G401 (cell line): ENCODE results near the gene CAPN15. TPM values are rescaled to one million over a fixed set of nuclear protein-coding genes. Genes with fewer than 3 reads are reported as not detected.

Source experiments
- DNase-seq: peaks from one replicate; pipeline ENCODE4 v3.0.0-alpha.2; 2015; ENCODE audit warnings: low spot score
- in situ Hi-C: cut with HindIII; loops from 2 replicates; pipeline ENCODE4 v1.10.0; 2016; ENCODE audit warnings: low sequenced_read_pairs, mixed read lengths
- total RNA-seq: library from RNA; depleted of rRNA; stranded (reverse); fragments of >200 nt; shearing (Covaris generic); gene quantifications from 2 replicates; pipeline ENCODE4 v1.2.3, GENCODE V29; 2014

Gene CAPN15
- total RNA-seq, 1 experiment from 2014 or later = 38.8 TPM

DNA sequence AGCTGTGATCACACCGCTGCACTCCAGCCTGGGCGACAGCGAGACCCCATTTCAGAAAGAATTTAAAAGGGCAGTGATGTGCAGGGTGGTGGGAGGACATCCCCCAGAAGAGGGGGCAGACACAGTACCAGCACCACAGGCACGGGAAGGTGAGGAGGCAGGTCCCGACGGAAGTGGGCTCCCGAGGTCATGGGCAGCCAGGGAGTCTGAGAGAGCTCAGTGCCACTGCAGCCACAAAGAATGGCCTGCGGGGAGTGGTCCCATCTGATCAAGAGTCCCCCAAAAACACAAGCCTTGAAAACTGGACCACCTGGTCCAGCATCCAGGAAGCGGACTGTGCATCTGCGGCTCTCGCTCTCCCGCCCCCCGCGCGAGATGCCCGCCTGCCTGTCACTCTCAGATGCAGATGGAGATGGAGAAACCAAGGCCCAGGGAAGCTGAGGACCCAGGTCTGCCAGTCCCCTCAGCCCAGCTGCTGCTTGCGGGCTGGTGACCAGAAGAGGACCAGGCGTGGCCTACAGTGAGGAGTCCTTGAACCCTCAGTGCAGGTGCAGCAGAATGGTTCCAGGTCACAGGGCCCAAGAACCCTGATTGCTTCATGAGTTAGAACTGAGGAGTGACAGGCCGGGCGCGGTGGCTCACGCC, 4.3 kb upstream of the CAPN15 start:
- in situ Hi-C loops = no loop called here

DNA sequence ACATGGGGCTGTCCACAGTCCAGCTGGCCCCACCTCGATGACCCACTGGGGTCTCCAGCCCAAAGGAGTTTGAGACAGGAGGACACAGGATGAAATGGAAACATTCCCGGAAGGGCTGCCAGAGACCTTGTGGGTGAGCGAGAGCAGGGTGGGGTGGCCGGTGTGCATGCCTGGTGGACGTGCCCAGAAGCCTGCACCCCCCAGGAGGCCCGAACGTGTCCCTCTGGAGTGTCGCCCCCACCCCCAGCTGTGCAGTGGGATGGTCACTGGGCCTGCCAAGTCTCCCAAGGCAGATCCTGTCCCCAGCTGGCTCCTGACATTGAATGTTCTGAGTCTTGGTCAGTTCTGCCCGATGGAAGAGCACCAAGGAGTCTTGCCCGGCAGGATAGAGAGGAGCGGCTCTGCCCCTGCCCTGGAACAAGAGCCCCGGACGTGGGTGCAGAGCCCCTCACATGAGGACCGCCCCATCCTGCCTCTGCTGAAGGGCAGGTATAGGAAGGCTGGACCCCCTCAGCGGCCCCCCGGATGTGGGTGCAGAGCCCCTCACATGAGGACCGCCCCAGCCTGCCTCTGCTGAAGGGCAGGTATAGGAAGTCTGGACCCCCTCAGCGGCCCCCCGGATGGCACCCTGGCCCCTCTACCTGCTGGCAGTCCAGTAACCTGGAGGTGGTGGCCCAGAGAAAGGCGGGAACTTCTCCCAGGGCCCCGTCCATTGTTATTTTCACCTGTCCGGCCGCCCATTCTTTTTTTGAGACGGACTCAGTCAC, 3.1 kb upstream of the CAPN15 start:
- in situ Hi-C loops = no loop called here
- no peak for DNase-seq

More for the DNA sequence above, 4.3 kb upstream of the CAPN15 start:
- DNase-seq = no peak

DNA sequence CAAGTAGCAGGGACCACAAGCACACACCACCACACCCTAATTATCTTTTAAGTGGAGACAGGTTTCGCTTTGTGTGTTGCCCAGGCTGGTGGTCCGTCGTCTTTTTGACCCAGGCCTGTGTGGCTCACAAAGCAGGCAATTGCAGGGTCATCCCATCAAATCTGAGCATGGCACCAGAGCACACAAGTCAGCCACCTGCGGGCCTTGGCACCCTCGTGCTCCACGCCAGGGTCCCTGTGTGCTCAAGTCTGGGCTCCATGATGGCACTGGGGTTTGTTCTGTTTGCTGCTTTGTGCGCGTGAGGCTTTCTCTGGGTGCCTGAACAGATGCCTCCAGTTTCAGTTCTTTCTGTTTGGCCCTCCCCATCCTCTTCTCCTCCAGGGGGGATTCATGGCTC, 2.4 kb upstream of the CAPN15 start:
- in situ Hi-C loops = no loop called here
- DNase-seq = no peak

DNA sequence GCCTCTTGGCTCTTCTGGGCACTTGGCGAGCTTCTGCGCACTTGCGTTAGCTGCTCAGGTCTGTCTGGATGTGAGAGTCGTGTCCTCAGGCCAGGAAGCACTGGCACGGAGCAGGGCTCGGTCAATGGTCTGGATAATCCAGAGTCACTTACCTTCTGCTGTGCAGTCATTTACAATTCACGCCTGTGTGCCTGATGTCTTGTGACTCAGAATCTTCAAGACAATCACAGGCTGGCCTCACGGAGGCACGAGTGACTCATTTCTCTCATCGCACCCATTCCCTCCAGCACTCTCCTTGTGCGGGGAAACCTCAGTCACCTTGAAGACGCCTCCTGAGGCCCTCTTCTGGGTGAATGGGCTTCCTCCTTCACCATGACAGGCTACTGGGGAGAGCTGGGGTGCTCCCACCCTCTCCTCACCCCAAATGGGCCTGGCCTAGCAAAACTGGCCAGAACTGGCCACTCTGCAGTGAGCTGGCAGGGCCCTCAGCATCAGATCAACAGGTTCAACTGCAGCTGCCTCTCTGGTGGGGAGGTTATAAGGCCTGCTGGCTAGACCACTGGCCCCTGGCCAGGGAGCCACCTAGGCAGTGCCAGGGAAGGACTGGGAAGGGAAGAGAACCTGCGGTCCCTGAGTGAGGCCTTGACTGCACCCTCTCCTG, 1.9 kb upstream of the CAPN15 start:
- peak; percentile 47 for DNase-seq
- in situ Hi-C loops = no loop called here

DNA sequence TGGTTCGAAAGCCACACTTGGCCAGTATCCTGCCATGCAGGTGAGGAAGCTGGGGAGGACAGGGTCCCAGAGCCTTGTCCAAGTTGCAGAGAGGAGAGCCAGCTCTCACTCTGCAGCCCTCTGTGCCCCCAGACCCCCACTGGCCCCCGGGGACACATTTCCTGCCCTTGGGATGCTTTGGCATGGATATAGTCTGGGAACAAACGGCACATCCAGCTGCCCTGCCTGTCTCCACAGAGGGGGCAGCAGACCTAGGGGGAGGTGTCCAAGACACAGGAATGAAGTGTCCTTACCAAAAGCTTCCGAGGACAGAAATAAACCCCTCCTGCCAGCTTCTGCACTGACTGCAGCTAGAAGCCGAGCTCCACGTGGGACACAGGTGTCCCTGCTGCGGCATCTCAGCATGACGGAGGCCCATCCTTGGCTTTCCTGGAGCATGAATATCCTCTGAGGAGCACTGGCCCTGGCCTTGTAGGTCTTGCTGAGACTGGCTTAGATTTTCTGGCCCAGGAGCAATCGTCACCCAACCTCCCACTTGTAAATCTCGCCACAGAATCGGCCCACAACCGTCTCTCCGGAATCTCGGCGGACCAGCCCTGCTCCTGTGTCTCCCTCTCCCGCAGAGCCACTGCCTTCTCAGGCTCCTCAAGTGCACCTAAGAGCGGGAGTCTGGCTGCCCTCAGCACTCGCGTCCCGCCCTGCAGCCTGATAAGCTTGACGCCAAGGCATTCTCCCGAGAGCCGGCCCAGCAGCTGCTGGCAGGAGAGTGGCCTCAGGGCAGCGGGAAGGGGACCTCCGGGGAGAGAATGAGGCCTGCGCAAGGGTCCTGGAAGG, 1.1 kb upstream of the CAPN15 start:
- in situ Hi-C loops = no loop called here
- DNase-seq = peak; percentile 29

DNA sequence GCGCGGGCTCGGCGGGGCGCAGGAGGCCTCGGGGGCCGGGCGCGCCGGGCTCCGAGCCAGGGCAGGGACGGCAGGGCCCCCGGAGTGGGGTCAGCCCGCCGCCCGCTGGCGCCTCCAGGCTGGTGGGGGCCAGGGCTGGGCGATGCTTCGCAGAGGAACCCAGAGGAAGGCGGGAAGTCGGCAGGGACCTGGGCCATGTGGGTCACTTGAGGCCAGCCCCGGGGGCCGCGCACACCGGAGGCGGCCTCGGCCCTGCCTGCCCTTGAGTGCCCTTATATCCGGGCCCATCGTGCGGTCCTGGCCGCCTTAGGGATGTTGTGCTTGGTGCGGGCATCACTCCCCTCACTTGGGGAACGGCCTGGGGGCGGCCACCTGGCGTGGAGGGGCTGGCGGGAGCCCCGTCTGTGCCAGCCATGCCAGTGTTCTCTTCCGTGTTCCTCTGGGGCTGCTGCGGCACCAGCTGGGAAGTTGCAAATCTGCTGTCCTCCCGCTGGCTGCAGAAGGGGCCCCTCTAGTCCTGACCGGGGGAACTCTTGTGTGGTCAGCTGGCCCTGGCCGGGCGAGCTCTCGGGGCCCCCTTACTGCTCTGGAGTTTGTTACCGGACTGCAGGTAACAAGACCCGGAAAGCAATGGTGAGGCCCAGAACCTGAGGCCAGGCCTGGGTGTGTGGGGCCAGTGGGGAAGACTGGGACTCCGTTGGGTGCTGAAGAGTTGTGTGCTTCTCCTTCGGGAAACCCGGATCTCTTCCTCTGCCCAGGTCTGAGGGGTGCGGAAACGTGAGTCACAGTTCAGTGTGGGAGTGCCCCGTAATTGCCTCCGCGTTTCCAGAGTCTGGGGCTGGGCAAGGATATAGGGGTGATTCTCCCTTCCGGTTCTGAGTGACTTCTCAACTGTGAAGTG, 849 bp downstream of the CAPN15 start:
- in situ Hi-C loops = no loop called here
- no peak for DNase-seq

DNA sequence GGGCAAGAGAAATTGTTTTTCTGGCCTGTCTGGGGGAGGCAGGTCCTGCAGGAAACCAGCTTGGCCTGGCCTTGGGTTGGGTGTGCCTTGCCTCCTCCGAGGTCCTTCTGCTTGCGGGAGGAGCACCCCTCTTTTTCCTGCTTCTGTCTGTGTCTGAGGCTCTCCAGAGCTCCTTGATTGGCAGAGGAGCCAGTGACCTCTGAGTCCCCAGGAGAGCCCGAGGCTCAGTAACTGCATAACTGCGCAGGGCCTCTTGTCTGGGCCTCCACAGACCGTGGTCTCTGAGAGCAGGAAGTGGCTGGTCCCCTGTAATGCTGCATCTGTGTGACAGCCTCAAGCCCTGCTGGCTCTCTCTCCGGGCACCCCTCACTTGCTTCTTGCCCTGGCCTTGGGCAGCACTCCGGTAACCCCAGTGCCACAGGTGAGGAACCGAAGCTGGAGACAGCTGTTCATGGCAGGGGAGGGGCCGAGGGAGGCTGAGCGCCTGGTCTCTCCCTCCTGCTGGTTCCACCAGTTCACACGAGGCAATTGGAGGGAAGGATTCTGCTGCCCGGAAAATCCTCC, 1.6 kb downstream of the CAPN15 start:
- peak; percentile 26 for DNase-seq
- in situ Hi-C loops = no loop called here

DNA sequence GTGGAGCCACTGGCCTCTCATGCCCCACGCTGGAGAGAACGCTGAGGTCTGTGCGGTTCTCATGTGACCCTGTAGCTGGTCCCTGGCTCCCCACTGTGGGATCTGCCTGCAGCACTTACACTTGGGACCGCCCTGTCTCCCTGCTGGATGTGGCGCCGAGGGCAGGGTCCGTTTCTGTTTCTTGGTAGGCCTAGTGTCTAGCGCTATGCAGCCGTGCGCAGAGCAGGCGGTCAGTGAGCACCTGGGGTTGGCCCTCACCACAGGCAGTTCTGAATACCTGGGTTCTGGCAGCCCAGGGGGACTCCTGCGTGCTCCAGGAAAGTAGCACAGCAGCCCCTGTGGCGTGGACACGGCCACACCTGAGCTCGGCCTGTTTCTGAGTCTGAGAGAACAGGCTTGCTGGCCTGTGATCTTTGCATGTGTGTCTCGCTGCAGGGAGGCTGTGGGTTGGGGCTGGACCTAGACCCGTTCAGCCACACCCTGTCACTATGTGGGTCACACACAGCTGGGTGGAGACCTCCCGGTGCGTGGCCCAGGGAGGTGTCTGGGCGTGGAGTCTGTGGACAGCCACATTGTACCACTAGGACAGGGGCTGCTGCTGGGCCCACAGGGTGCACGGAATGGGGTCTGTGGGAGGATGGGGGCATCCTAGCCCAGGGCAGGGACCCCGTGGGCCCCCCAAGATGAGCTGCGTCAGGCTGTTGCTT, 2.8 kb downstream of the CAPN15 start:
- DNase-seq = no peak
- in situ Hi-C loops = no loop called here

DNA sequence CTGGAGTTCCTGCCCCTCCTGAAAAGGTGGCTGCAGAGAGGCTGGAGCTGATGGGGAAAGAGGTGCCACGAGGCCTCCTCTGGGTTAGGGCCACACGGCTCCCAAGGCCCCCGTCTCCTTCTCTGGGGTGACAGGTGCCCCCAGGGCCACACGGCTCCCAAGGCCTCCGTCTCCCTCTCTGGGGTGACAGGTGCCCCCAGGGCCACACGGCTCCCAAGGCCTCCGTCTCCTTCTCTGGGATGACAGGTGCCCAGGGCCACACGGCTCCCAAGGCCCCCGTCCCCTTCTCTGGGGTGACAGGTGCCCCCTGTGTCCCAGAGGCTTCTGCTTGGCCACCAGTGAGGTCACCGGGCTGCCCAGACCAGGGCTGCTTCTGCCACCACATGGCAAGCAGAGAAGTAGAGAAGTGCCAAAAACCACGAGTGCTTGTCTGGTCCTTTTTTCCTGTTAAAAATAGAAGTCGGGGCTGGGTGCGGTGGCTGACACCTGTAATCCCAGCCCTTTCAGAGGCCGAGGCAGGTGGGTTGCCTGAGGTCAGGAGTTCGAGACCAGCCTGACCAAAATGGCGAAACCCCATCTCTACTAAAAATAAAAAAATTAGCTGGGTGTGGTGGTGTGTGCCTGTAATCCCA, 4.1 kb downstream of the CAPN15 start:
- peak; percentile 60 for DNase-seq
- in situ Hi-C loops = no loop called here

DNA sequence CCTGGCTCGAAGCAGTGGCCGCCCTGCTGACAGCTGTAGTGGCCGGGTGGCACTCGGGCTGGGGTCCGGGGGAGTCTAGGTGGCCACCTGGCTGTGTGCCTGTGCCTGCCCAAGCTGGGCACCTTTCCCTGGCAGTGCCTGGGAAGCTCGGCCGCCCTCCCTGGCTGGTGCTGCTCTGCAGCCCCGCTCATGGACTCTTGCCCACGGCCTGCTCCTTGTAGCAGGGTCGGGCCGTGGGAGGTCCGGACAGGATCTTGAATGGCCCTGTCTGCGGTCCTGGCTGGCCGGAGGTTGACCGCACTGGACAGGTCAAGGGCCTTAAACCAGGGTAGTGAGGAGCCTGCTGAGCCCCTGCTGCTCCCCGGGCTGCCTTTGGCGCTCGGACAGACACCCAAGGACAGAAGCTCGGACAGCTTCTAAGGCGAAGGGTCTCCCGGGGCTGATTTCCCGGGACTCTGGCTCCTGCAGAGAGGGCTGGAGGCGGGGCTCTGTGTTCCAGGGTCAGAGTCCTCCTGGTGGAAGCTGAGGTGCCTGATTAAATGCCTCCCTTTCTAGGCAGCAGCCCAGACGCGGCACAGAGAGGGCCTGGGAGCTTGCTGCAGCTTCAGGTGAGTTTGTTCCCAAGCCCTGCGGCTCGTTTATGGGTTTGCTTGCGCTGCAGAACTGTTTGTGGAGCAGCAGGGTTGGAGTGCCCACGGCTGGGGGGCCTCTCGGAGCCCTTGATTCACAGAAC, 6.0 kb downstream of the CAPN15 start:
- peak; percentile 68 for DNase-seq

DNA sequence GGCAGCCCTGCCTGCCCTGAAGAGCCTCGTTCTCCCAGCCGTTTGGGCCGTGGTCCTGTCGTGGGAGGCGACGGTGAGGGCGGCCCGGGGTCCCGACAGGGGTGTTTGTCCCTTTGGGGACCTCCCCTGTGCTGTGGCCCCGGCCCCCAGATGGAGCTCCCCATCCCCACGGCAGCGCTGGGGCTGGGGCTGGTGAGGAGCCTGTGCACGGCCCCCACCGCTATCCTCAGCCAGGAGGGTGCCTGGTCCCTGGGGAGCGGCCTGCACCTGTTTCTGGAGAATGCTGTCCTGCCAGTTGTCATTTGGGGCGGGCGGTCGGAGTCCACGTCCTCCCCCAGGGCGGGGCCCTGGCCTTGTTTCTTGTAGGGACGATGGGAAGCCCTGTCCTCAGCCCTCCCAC, 6.6 kb downstream of the CAPN15 start:
- in situ Hi-C loops = no loop called here
- DNase-seq = peak; percentile 39

More for the DNA sequence above, 6.0 kb downstream of the CAPN15 start:
- in situ Hi-C loops = no loop called here

DNA sequence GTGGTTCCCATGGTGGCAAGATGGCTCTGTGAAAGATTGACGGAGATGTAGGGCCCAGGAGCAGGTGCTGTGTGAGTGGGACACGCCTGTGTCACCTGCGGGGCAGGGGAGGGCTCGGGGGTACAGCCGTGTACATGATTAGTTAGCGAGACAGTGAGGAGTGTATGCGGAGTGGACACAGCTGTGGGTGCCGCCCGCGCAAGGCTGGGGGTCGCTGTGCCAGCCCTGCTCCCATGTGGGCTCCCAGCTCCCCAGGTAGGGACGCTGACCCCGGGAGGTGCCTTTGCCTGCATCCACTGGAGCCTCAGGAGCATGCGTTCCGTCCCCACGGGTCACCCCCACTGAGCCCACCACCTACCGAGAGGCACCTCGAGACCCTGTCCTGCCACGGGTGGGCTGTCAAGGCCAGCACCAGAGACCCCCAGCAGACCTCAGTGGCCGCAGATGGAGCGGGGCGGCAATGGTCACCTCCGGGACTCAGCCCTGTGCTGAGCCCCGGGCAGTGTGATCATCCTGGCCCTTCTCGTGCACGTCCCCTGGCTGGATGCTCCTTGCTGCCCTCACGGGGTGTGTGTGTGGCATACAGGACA, 7.4 kb downstream of the CAPN15 start:
- in situ Hi-C loops = no loop called here
- peak; percentile 64 for DNase-seq

DNA sequence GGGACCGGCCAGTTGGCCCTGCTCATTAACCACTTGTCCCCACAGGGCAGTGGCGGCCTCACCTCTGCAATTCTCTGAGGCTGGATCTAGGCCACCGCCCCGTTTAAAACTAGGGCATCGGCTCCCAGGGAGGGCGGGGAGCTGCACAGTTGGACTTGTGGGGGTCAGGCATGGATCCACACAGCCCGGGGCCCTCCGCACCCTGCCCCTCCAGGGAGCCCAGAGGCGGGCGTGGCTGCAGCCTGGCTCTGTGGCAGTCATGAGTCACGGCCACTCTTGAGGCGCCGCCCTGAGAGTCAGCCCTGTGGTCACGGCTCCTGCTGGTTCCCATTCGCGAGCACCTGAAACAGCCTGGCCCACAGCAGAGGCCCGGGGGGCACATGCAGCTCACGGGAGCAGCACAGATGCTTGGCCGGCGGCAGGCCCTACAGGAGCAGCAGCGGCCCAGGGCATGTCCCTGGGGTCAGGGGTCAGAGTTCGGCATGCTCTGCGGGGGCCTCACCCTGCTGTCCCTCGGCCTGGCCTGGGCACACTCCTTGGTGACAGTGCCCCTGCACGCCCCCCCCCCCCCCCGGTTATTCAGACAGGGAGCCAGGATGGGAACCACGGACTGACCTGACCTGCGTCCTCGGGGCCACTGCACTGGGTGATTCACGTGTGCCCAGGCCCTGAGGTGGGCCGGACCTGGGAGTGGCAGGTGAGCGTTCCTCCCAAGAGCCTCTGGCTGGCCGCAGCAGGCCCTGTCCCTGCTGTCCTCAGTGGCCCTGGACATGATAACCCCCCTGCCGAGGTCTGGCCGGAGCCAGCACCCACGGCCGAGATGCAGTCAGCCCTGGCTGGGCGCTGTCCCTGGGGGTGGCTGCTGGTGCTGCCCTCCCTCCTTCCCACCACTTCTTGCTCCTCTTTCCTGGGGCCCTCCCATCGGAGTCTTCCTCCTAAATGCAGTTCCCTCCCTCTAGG, 8.2 kb downstream of the CAPN15 start:
- DNase-seq = no peak
- in situ Hi-C loops = no loop called here

DNA sequence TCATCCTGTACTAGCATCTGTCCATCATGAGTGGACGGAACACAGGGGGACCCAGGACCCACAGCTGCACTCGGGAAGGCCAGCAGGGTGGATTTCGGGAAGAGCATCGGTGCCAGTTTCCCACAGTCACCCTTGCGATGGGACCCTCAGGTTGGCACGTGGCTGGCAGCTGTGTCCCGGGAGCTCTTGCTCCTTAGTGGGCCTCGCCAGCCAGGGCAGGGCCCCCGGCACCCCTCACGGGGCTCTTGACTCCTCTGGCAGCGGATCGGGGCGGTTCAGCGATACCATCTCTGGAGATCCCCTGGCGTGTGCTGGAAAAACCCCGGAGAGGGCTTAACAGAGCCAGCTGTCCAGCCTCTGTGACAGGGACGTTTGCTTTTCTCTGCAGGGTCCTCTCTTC, 9.2 kb downstream of the CAPN15 start:
- DNase-seq = no peak
- in situ Hi-C loops = no loop called here
